ENCODE measurements around the gene SBK2. TPM values are rescaled to one million over a fixed set of nuclear protein-coding genes. Genes with fewer than 3 reads are reported as not detected.

SBK2 gene
- total and polyA plus RNA-seq, 9 of the 15 experiments (the other 6 are each of a cell fraction or from before 2014, with no cell fraction given) = not detected

DNA sequence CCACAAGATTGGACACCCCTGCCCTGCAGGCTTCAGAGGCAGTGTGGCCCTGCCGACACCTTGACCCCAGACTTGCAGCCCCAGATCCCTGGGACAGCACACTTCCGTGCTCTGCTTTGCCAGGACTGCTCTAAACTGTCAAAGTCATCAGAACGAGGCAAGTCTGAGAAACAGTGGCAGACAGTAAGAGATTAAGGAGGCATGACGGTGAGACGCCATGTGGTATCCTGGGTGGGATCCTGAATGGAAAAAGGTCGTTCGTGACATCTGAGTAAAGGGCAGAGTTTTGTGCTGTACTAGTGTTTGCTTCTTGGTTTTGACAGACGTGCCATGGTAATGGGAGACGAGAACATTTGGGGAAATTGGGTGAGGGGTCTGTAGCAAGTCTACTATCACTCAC lies 29.9 kb upstream of the SBK2 start:
- no peak for FAIRE-seq
- TF ChIP-seq FOXK1 (CRISPR knock-in tag; IDR thresholded peaks at IDR 0.05; ENCODE audit: borderline replicate concordance) (no peak), ZNF644 (tag; IDR thresholded peaks at IDR 0.05; ENCODE audit: low read depth) (no peak), NFE2 (IDR thresholded peaks at IDR 0.05; ENCODE audit: low read depth) (no peak), TARDBP (IDR thresholded peaks at IDR 0.05) (no peak), FIP1L1 (IDR thresholded peaks at IDR 0.05; ENCODE audit: low read depth, low read length, poor library complexity, severe bottlenecking) (no peak), HDGF (IDR thresholded peaks at IDR 0.05) (no peak), ZC3H8 (IDR thresholded peaks at IDR 0.05) (no peak), ZNF23 (CRISPR knock-in tag; IDR thresholded peaks at IDR 0.05) (no peak), SMARCA4 (IDR thresholded peaks at IDR 0.05) (no peak), JUND (IDR thresholded peaks at IDR 0.05; ENCODE audit: borderline replicate concordance, low read depth, low read length) (no peak), JUND (tag; IDR thresholded peaks at IDR 0.05; ENCODE audit: borderline replicate concordance, low read depth, low read length) (no peak)
- TF ChIP-seq, protein P1, sequence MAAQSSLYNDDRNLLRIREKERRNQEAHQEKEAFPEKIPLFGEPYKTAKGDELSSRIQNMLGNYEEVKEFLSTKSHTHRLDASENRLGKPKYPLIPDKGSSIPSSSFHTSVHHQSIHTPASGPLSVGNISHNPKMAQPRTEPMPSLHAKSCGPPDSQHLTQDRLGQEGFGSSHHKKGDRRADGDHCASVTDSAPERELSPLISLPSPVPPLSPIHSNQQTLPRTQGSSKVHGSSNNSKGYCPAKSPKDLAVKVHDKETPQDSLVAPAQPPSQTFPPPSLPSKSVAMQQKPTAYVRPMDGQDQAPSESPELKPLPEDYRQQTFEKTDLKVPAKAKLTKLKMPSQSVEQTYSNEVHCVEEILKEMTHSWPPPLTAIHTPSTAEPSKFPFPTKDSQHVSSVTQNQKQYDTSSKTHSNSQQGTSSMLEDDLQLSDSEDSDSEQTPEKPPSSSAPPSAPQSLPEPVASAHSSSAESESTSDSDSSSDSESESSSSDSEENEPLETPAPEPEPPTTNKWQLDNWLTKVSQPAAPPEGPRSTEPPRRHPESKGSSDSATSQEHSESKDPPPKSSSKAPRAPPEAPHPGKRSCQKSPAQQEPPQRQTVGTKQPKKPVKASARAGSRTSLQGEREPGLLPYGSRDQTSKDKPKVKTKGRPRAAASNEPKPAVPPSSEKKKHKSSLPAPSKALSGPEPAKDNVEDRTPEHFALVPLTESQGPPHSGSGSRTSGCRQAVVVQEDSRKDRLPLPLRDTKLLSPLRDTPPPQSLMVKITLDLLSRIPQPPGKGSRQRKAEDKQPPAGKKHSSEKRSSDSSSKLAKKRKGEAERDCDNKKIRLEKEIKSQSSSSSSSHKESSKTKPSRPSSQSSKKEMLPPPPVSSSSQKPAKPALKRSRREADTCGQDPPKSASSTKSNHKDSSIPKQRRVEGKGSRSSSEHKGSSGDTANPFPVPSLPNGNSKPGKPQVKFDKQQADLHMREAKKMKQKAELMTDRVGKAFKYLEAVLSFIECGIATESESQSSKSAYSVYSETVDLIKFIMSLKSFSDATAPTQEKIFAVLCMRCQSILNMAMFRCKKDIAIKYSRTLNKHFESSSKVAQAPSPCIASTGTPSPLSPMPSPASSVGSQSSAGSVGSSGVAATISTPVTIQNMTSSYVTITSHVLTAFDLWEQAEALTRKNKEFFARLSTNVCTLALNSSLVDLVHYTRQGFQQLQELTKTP (IDR thresholded peaks at IDR 0.05; ENCODE audit: low read depth in 1 of 2, partially characterized antibody in 2 of 2) = no peak
- TF ChIP-seq, protein P2, sequence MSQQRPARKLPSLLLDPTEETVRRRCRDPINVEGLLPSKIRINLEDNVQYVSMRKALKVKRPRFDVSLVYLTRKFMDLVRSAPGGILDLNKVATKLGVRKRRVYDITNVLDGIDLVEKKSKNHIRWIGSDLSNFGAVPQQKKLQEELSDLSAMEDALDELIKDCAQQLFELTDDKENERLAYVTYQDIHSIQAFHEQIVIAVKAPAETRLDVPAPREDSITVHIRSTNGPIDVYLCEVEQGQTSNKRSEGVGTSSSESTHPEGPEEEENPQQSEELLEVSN (IDR thresholded peaks at IDR 0.05; ENCODE audit: borderline replicate concordance in 1 of 2, extremely low read depth in 1 of 2, insufficient read depth in 1 of 2, insufficient read length in 1 of 2, low read depth in 1 of 2, low read length in 1 of 2, poor library complexity in 1 of 2, severe bottlenecking in 1 of 2) = no peak
- TF ChIP-seq, protein P3, sequence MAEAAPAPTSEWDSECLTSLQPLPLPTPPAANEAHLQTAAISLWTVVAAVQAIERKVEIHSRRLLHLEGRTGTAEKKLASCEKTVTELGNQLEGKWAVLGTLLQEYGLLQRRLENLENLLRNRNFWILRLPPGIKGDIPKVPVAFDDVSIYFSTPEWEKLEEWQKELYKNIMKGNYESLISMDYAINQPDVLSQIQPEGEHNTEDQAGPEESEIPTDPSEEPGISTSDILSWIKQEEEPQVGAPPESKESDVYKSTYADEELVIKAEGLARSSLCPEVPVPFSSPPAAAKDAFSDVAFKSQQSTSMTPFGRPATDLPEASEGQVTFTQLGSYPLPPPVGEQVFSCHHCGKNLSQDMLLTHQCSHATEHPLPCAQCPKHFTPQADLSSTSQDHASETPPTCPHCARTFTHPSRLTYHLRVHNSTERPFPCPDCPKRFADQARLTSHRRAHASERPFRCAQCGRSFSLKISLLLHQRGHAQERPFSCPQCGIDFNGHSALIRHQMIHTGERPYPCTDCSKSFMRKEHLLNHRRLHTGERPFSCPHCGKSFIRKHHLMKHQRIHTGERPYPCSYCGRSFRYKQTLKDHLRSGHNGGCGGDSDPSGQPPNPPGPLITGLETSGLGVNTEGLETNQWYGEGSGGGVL (CRISPR knock-in tag; IDR thresholded peaks at IDR 0.05) = no peak
- TF ChIP-seq, protein P4, sequence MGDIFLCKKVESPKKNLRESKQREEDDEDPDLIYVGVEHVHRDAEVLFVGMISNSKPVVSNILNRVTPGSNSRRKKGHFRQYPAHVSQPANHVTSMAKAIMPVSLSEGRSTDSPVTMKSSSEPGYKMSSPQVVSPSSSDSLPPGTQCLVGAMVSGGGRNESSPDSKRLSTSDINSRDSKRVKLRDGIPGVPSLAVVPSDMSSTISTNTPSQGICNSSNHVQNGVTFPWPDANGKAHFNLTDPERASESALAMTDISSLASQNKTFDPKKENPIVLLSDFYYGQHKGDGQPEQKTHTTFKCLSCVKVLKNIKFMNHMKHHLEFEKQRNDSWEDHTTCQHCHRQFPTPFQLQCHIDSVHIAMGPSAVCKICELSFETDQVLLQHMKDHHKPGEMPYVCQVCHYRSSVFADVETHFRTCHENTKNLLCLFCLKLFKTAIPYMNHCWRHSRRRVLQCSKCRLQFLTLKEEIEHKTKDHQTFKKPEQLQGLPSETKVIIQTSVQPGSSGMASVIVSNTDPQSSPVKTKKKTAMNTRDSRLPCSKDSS (IDR thresholded peaks at IDR 0.05; ENCODE audit: low read depth, partially characterized antibody) = no peak

More for the DNA sequence above, 29.9 kb upstream of the SBK2 start:
- Histone ChIP-seq H3K36me3 (ENCODE audit: control insufficient read depth, insufficient read depth, low read length) (no peaks in the 10 kb centered on the region), H3K4me3 (no peak overlapping the region), H3K4me1 (replicated peaks in 1 of 2; ENCODE audit: control insufficient read depth in 2 of 2, insufficient read depth in 2 of 2, low read length in 2 of 2) (peaks cover 0 to 7% of the 10 kb centered on the region in 2 experiments; a peak in 2 of 5 replicates), H3K9me3 (replicated peaks; ENCODE audit: control insufficient read depth, insufficient read depth, low read depth, low read length) (no peaks in the 10 kb centered on the region), H3K79me2 (ENCODE audit: control insufficient read depth, insufficient read depth, low read length) (no peaks in the 10 kb centered on the region), H3K9me1 (ENCODE audit: control insufficient read depth, insufficient read depth, low read length) (no peaks in the 10 kb centered on the region), H3K27ac (ENCODE audit: extremely low read depth, low read depth, low read length) (no peak overlapping the region), H3K4me2 (ENCODE audit: insufficient read depth, low read length) (no peak overlapping the region), H3K9ac (ENCODE audit: insufficient read depth in 1 of 2, low read depth in 2 of 2, low read length in 2 of 2) (peak overlapping the region in 1 of 2 experiments; percentile 70; a peak in 2 of 4 replicates), H3K27me3 (ENCODE audit: control insufficient read depth in 2 of 2, insufficient read depth in 2 of 2, low read length in 2 of 2) (no peaks in the 10 kb centered on the region; a peak in 2 of 5 replicates), H4K20me1 (replicated peaks; ENCODE audit: control insufficient read depth, insufficient read depth, low read length) (no peaks in the 10 kb centered on the region), H2AFZ (ENCODE audit: low read depth, low read length) (no peak overlapping the region)
- in situ Hi-C loops (cut with MboI) (no loop called here), intact Hi-C loops (cut with micrococcal nuclease) (no loop called here)
- DNase-seq (ENCODE audit: extremely low read depth in 1 of 4, low spot score in 3 of 4) (peak in 1 of 4 experiments; percentile 3), ATAC-seq (no peak)
- CTCF ChIA-PET (ENCODE audit: low intra/inter-chr PET ratio) = no interaction called here
- 5% methylated on average over 9 of the region's 9 CpGs for WGBS (ENCODE audit: insufficient coverage, low coverage, missing lambda C conversion rate)
- BruUV-seq (replicated peaks) = no TSS peak
- POLR2A ChIA-PET = interaction anchor here (0.5 kb wide), 1 partner anchor 366 kb away, joined by 3 read pairs; no protein-coding TSS in a partner anchor
